Measurements from ENCODE around the gene FLNC. TPM values are rescaled to one million over a fixed set of nuclear protein-coding genes. Genes with fewer than 3 reads are reported as not detected.

The FLNC gene
- total and polyA plus RNA-seq, 9 of the 15 experiments (the other 6 are each of a cell fraction or from before 2014, with no cell fraction given): 0.90 to 155 (median 28.8) TPM

GRCh38 chr7:128829391-128830166 is 627 bp upstream of the FLNC start (continued):
- TF ChIP-seq CTCF (IDR thresholded peaks at IDR 0.05 in 2 of 3, conservative IDR thresholded peaks at IDR 0.05 in 1 of 3; ENCODE audit: insufficient read depth in 2 of 3, low read depth in 1 of 3, low read length in 3 of 3) (no peak; a peak in 1 of 6 replicates), ZNF277 (CRISPR knock-in tag; IDR thresholded peaks at IDR 0.05; ENCODE audit: borderline replicate concordance) (no peak), KLF16 (IDR thresholded peaks at IDR 0.05) (no peak), ZNF76 (CRISPR knock-in tag; IDR thresholded peaks at IDR 0.05; ENCODE audit: borderline replicate concordance) (no peak), CBFA2T2 (conservative IDR thresholded peaks at IDR 0.05) (no peak), ELK1 (CRISPR knock-in tag; IDR thresholded peaks at IDR 0.05) (no peak), RNF2 (IDR thresholded peaks at IDR 0.05) (peak; percentile 57; the same call in 1 of the 2 replicates), FOXA3 (CRISPR knock-in tag; conservative IDR thresholded peaks at IDR 0.05 in 1 of 2, IDR thresholded peaks at IDR 0.05 in 1 of 2) (no peak), GTF2E2 (tag; IDR thresholded peaks at IDR 0.05) (no peak), PHF20 (IDR thresholded peaks at IDR 0.05; ENCODE audit: partially characterized antibody) (no peak), PHB (CRISPR knock-in tag; IDR thresholded peaks at IDR 0.05) (no peak), HEY1 (CRISPR knock-in tag; IDR thresholded peaks at IDR 0.05; ENCODE audit: borderline replicate concordance) (no peak), NFXL1 (CRISPR knock-in tag; IDR thresholded peaks at IDR 0.05) (0 out of 2 replicates have a peak, but pooled peaks have one; percentile 58), ZNF41 (CRISPR knock-in tag; conservative IDR thresholded peaks at IDR 0.05) (no peak), HDAC1 (IDR thresholded peaks at IDR 0.05) (peak in 1 of 2 experiments; percentile 38; a peak in 1 of 4 replicates), PRPF4 (IDR thresholded peaks at IDR 0.05; ENCODE audit: insufficient read depth, low read depth, low read length, poor library complexity, severe bottlenecking) (no peak), ZNF589 (CRISPR knock-in tag; IDR thresholded peaks at IDR 0.05; ENCODE audit: low read depth) (peak; percentile 33; the same call in 1 of the 2 replicates), USF1 (CRISPR knock-in tag; IDR thresholded peaks at IDR 0.05) (0 out of 2 replicates have a peak, but pooled peaks have one; percentile 12), MTA3 (IDR thresholded peaks at IDR 0.05; ENCODE audit: borderline replicate concordance) (no peak; the same call in 1 of the 2 replicates), ZKSCAN3 (CRISPR knock-in tag; IDR thresholded peaks at IDR 0.05) (no peak)
